Measurements from ENCODE around the gene TMEM212.

GRCh38 chr3:171840811-171841619 lies 2.1 kb upstream of the TMEM212 start:
- TF ChIP-seq CTCF (IDR thresholded peaks at IDR 0.05) (no peak), EP300 (IDR thresholded peaks at IDR 0.05) (no peak), POLR2AphosphoS5 (IDR thresholded peaks at IDR 0.05) (no peak)
